GM12878 (cell line): ENCODE results near the gene UAP1L1. TPM values are rescaled to one million over a fixed set of nuclear protein-coding genes. Genes with fewer than 3 reads are reported as not detected.

Experiments used
- ATAC-seq: fragments of 200-7000 bp; cut with Tn5 transposase; 3 replicates; pipeline ENCODE4 v1.9.1; 2020; ENCODE audit warnings: mild to moderate bottlenecking, moderate library complexity
- BruUV-seq: library from RNA; stranded (reverse); fragments of 400-500 nt; replicated peaks from 2 replicates; lab custom pipeline; 2021; lab: Mats Ljungman, UMichigan
- CTCF ChIA-PET: fragments of 300-600 bp; sonication (Branson Sonifier 250); formaldehyde crosslinking; extraction: SDS; loops from one replicate; lab custom pipeline; 2021; ENCODE audit warnings: inconsistent platforms; lab: Yijun Ruan, JAX
- POLR2A ChIA-PET: fragments of 350-600 bp; formaldehyde crosslinking; extraction: SDS; loops from one replicate; lab custom pipeline; 2021; ENCODE audit warnings: inconsistent platforms; lab: Charles Lee
- RAD21 ChIA-PET: fragments of 300-600 bp; sonication (Branson Sonifier 250); formaldehyde crosslinking; loops from one replicate; lab custom pipeline; 2023; ENCODE audit warnings: antibody characterized with exemption; ENCODE audit not compliant: unreplicated experiment; lab: Charles Lee
- SMC1A ChIA-PET: fragments of 300-600 bp; sonication (Branson Sonifier 250); formaldehyde crosslinking; loops from one replicate; lab custom pipeline; 2023; ENCODE audit not compliant: unreplicated experiment, uncharacterized antibody; lab: Charles Lee
- DNase-seq: peaks from one replicate; pipeline ENCODE4 v3.0.0-alpha.2; 2011; ENCODE audit warnings: low read depth, low spot score
- FAIRE-seq: peaks from 3 replicates; lab custom pipeline; 2011; peaks lifted over from hg19 to GRCh38; lab: Jason Lieb, UNC
- H2AFZ ChIP-seq: 2 replicates; pipeline ENCODE4 v1.6.0; 2011; ENCODE audit warnings: low read depth, low read length, control low read depth; ENCODE audit not compliant: control insufficient read depth
- H3K27ac ChIP-seq: 2 replicates; pipeline ENCODE4 v1.5.1; 2011; ENCODE audit warnings: control low read depth; ENCODE audit not compliant: control insufficient read depth, insufficient read depth
- H3K27me3 ChIP-seq, 2 experiments: replicated peaks in 1 of 2; 2 replicates each; pipeline versions ENCODE4 v1.6.0 to v1.6.1; 2011; ENCODE audit warnings: low read length in 1 of 2; ENCODE audit not compliant: control insufficient read depth in 2 of 2, insufficient read depth in 2 of 2
- H3K36me3 ChIP-seq, 2 experiments: 2 replicates each; pipeline ENCODE4 v1.5.1; 2011; ENCODE audit warnings: low read length in 1 of 2; ENCODE audit not compliant: control insufficient read depth in 2 of 2, insufficient read depth in 2 of 2
- H3K4me1 ChIP-seq: 2 replicates; pipeline ENCODE4 v1.6.1; 2011; ENCODE audit warnings: mild to moderate bottlenecking, low read length, moderate library complexity, mixed read lengths; ENCODE audit not compliant: control insufficient read depth, insufficient read depth
- H3K4me2 ChIP-seq: 2 replicates; pipeline ENCODE4 v1.6.0; 2011; ENCODE audit warnings: control low read depth; ENCODE audit not compliant: control insufficient read depth, insufficient read depth
- H3K4me3 ChIP-seq: fragments of 200-600 bp; sonication (generic); 2 replicates; pipeline ENCODE4 v1.5.1; 2016
- H3K79me2 ChIP-seq: 2 replicates; pipeline ENCODE4 v1.6.0; 2011; ENCODE audit warnings: low read length; ENCODE audit not compliant: control insufficient read depth, insufficient read depth
- H3K9ac ChIP-seq: 2 replicates; pipeline ENCODE4 v1.8.0; 2011; ENCODE audit warnings: low read length, control low read depth, mixed read lengths; ENCODE audit not compliant: control insufficient read depth, insufficient read depth
- H3K9me3 ChIP-seq: replicated peaks from 3 replicates; pipeline ENCODE4 v1.5.1; 2011; ENCODE audit warnings: mild to moderate bottlenecking, low read length; ENCODE audit not compliant: control insufficient read depth, insufficient read depth
- H4K20me1 ChIP-seq: 2 replicates; pipeline ENCODE4 v1.6.0; 2011; ENCODE audit not compliant: control insufficient read depth, insufficient read depth
- BHLHE40 ChIP-seq, 2 experiments: fragments of 450-650 bp in 1 of 2; IDR thresholded peaks; 2 replicates each; pipeline ENCODE4 v1.6.1; 2011 to 2017; ENCODE audit warnings: low read depth in 2 of 2, borderline replicate concordance in 1 of 2, improper control_type of control experiment in 1 of 2, low read length in 1 of 2, mild to moderate bottlenecking in 1 of 2
- GATAD2B ChIP-seq: fragments of 450-650 bp; conservative IDR thresholded peaks from 2 replicates; pipeline ENCODE4 v1.6.1; 2017; ENCODE audit warnings: low read depth, mild to moderate bottlenecking, moderate library complexity
- RELB ChIP-seq: fragments of 450-650 bp; IDR thresholded peaks from 2 replicates; pipeline ENCODE4 v1.6.1; 2017; ENCODE audit warnings: low read depth, mild to moderate bottlenecking, moderate library complexity
- SMARCA5 ChIP-seq: fragments of 450-650 bp; IDR thresholded peaks from 2 replicates; pipeline ENCODE4 v1.6.1; 2017; ENCODE audit warnings: mild to moderate bottlenecking
- TARDBP ChIP-seq: IDR thresholded peaks from 2 replicates; pipeline ENCODE4 v1.6.1; 2016; ENCODE audit warnings: borderline replicate concordance
- ZNF687 ChIP-seq: fragments of 450-650 bp; IDR thresholded peaks from 2 replicates; pipeline ENCODE4 v1.6.1; 2017; ENCODE audit warnings: mild to moderate bottlenecking, moderate library complexity
- WGBS: methylation state at CpG from one replicate; pipeline ENCODE4 v1.1.6; 2016; ENCODE audit warnings: low lambda C conversion rate; ENCODE audit not compliant: insufficient replicate concordance, insufficient coverage; ENCODE audit errors: missing lambda C conversion rate; 5-methylcytosine and 5-hydroxymethylcytosine counted together
- in situ Hi-C: fragments of 300-500 bp; cut with MboI; formaldehyde crosslinking; loops from 9 replicates; pipeline ENCODE4 v1.14.3; 2018; ENCODE audit warnings: mixed read lengths
- intact Hi-C: fragments of 100-400 bp; cut with micrococcal nuclease; formaldehyde crosslinking; loops from one replicate; pipeline ENCODE4 v1.14.2; 2022; ENCODE audit not compliant: unreplicated experiment
- polyA plus RNA-seq, 11 experiments: library from polyadenylated mRNA; depleted of rRNA in 4 of 11; unstranded in 6 of 11; stranded (reverse) in 5 of 11; fragments of >200 nt; fragmentation: Nextera tagmentation in 4 of 11; fragmentation: Illumina TruSeq in 1 of 11; extraction: Ambion mirVana in 4 of 11; extraction: Trizol in 1 of 11; gene quantifications; 1 replicate in 1 of 11; 2 replicates in 10 of 11; pipeline versions ENCODE4 v1.2.1 to v1.2.3, GENCODE V29; 2011 to 2016; ENCODE audit warnings: inconsistent platforms in 2 of 11, missing spikeins in 2 of 11, low read depth in 1 of 11
- total RNA-seq, 4 experiments: library from RNA; depleted of rRNA in 3 of 4; stranded (reverse); fragments of >200 nt in 3 of 4; fragmentation: Illumina TruSeq in 1 of 4; extraction: Trizol in 1 of 4; gene quantifications; 2 replicates each; pipeline versions ENCODE4 v1.2.1 to v1.2.3, GENCODE V29; 2013 to 2021
- TF ChIP-seq, protein P1 (sequence below): fragments of 450-650 bp; IDR thresholded peaks from 2 replicates; pipeline ENCODE4 v1.6.1; 2016; ENCODE audit warnings: mild to moderate bottlenecking

Gene UAP1L1
- total and polyA plus RNA-seq, 10 of the 15 experiments (the other 5 are each of a cell fraction or from before 2014, with no cell fraction given), result 0.29 to 15.7 (median 5.8) TPM

GRCh38 chr9:137076636-137077009 is 694 bp upstream of the UAP1L1 start:
- Histone ChIP-seq H3K27ac (peak overlapping the region; percentile 57), H3K36me3 (peaks cover 0 to 5% of the 10 kb centered on the region in 2 experiments; a peak in 2 of 4 replicates), H4K20me1 (no peaks in the 10 kb centered on the region; the same call in 1 of the 2 replicates), H3K4me3 (peak overlapping the region; percentile 80), H3K4me2 (peak overlapping the region; percentile 67), H3K9me3 (no peaks in the 10 kb centered on the region), H3K27me3 (no peaks in the 10 kb centered on the region), H2AFZ (peak overlapping the region; percentile 79), H3K4me1 (peaks cover 18% of the 10 kb centered on the region), H3K79me2 (peaks cover 8% of the 10 kb centered on the region), H3K9ac (peak overlapping the region; percentile 38)
- ChIA-PET POLR2A (interaction anchor here (0.6 to 1.8 kb wide), 5 partner anchors 8 to 164 kb away, joined by 3 to 11 read pairs (median 6); partner anchors contain the start of genes MAN1B1 and TUBB4B), RAD21 (interaction anchor here (0.5 to 1.6 kb wide), 6 partner anchors 9 to 148 kb away, joined by 3 to 9 read pairs (median 4); partner anchors contain the start of gene MAN1B1), SMC1A (interaction anchor here (0.8 to 2.1 kb wide), 3 partner anchors 9 to 39 kb away, joined by 3 to 11 read pairs (median 4); partner anchors contain the start of gene MAN1B1), CTCF (interaction anchor here (1.1 to 1.7 kb wide), 6 partner anchors 9 to 234 kb away, joined by 3 to 11 read pairs (median 4); partner anchors contain the start of genes AJM1 and MAN1B1)
- no TSS peak for BruUV-seq
- in situ Hi-C loops (no loop called here), intact Hi-C loops (no loop called here)
- 76% methylated on average over 15 of the region's 15 CpGs for WGBS
- ATAC-seq, result no peak
- 0 out of 2 replicates have a peak, but pooled peaks have one; percentile 26 for TF ChIP-seq SMARCA5
- TF ChIP-seq, protein P1, sequence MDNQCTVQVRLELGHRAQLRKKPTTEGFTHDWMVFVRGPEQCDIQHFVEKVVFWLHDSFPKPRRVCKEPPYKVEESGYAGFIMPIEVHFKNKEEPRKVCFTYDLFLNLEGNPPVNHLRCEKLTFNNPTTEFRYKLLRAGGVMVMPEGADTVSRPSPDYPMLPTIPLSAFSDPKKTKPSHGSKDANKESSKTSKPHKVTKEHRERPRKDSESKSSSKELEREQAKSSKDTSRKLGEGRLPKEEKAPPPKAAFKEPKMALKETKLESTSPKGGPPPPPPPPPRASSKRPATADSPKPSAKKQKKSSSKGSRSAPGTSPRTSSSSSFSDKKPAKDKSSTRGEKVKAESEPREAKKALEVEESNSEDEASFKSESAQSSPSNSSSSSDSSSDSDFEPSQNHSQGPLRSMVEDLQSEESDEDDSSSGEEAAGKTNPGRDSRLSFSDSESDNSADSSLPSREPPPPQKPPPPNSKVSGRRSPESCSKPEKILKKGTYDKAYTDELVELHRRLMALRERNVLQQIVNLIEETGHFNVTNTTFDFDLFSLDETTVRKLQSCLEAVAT, result 0 out of 2 replicates have a peak, but pooled peaks have one; percentile 36
- no peak for TF ChIP-seq TARDBP
- peak in 1 of 2 experiments; percentile 50; a peak in 1 of 4 replicates for TF ChIP-seq BHLHE40 (IDR thresholded peaks at IDR 0.05; ENCODE audit: borderline replicate concordance in 1 of 2, low read depth in 2 of 2, low read length in 1 of 2)
- TF ChIP-seq RELB, result no peak
- 0 out of 2 replicates have a peak, but pooled peaks have one; percentile 41 for TF ChIP-seq ZNF687
- TF ChIP-seq GATAD2B, result peak; percentile 35; the same call in 1 of the 2 replicates
- FAIRE-seq, result no peak
- no peak for DNase-seq
